Renal cortex interstitium (tissue), 11 donors: ENCODE measurements around the gene RAD51. TPM values are rescaled to one million over a fixed set of nuclear protein-coding genes. Genes with fewer than 3 reads are reported as not detected.

Experiments
- DNase-seq, 11 donors: peaks; one replicate each; pipeline ENCODE4 v3.0.0-alpha.2; 2013; ENCODE audit warnings: low read depth in 9 of 11, low spot score in 4 of 11; ENCODE audit errors: extremely low read depth in 1 of 11
- polyA plus RNA-seq, 3 donors: library from polyadenylated mRNA; unstranded; fragments of 120-200 nt; gene quantifications; one replicate each; pipeline ENCODE4 v1.2.1, GENCODE V29; 2013; ENCODE audit not compliant: insufficient read length in 3 of 3

RAD51 gene
- polyA plus RNA-seq, 3 donors: 10.4 to 17.6 (median 17.3) TPM

- DNase-seq: no peak
Measured at GRCh38 chr15:40702077-40702476, 7.1 kb downstream of the RAD51 start.

- no peak for DNase-seq
Measured at GRCh38 chr15:40706121-40706520, 11.1 kb downstream of the RAD51 start.

GRCh38 chr15:40714144-40714543, 19.2 kb downstream of the RAD51 start:
- DNase-seq: no peak

GRCh38 chr15:40716165-40716564, 21.2 kb downstream of the RAD51 start:
- DNase-seq: no peak

- DNase-seq: no peak
Measured at GRCh38 chr15:40721701-40722100, 26.7 kb downstream of the RAD51 start.

GRCh38 chr15:40722354-40722753, 27.4 kb downstream of the RAD51 start:
- DNase-seq: no peak

- no peak for DNase-seq
Measured at GRCh38 chr15:40722934-40723333, 28.0 kb downstream of the RAD51 start.

GRCh38 chr15:40723919-40724318, 28.9 kb downstream of the RAD51 start:
- no peak for DNase-seq

GRCh38 chr15:40731034-40731433, 36.1 kb downstream of the RAD51 start:
- no peak for DNase-seq

GRCh38 chr15:40736575-40736974, 41.6 kb downstream of the RAD51 start:
- DNase-seq: no peak

GRCh38 chr15:40737048-40737447, 42.1 kb downstream of the RAD51 start:
- peak in 1 of 11 donors; percentile 24 for DNase-seq

- no peak for DNase-seq
Measured at GRCh38 chr15:40739047-40739446, 44.1 kb downstream of the RAD51 start.

- no peak for DNase-seq
Measured at GRCh38 chr15:40739854-40740253, 44.9 kb downstream of the RAD51 start.

- DNase-seq: no peak
Measured at GRCh38 chr15:40743485-40743901, 48.5 kb downstream of the RAD51 start.

- DNase-seq: no peak
Measured at GRCh38 chr15:40743921-40744814, 49.2 kb downstream of the RAD51 start.

GRCh38 chr15:40744815-40745152, 49.8 kb downstream of the RAD51 start:
- no peak for DNase-seq

- no peak for DNase-seq
Measured at GRCh38 chr15:40746916-40747418, 52.0 kb downstream of the RAD51 start.

GRCh38 chr15:40747685-40748631, 53.0 kb downstream of the RAD51 start:
- DNase-seq: no peak

GRCh38 chr15:40749151-40749630, 54.2 kb downstream of the RAD51 start:
- DNase-seq: no peak

- no peak for DNase-seq
Measured at GRCh38 chr15:40750885-40751284, 55.9 kb downstream of the RAD51 start.
